MM.1S (cell line): Measurements from ENCODE around the gene PAPLN.

ENCODE experiments used
- CTCF ChIP-seq: fragments of 300-600 bp; sonication (generic); IDR thresholded peaks from 2 replicates; pipeline ENCODE4 v1.5.1; 2016; ENCODE audit warnings: antibody characterized with exemption, low read length, mixed read lengths
- EZH2phosphoT487 ChIP-seq: fragments of 300-600 bp; sonication (generic); IDR thresholded peaks from 2 replicates; pipeline ENCODE4 v1.6.1; 2018; ENCODE audit warnings: antibody characterized with exemption, low read length

DNA sequence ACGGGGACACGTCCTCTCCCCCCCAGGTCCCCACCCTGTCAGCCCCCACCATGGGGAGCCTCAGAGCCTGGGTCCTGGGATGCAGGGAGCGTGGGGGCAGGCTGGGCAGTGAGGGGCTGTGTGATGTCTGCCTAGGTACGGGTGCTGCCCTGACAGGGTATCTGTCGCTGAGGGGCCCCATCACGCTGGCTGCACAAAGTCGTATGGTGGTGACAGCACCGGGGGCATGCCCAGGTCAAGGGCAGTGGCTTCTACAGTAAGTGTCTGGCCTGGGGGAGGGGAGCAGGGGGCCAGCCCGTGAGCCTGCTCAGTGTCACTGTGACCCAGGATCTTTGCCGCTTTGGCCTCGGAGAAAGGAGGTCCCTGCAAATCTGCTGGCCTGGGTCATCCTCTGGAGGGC, 23.3 kb downstream of the PAPLN start:
- TF ChIP-seq CTCF (no peak), EZH2phosphoT487 (no peak)
